NCI-H2196 (cell line): ENCODE results near the gene ALG12.
A peak's percentile ranks its signal among the peaks of the same experiment; 100 is the strongest.

Experiments used
- DNase-seq: peaks from one replicate; lab custom pipeline; 2025; ENCODE audit not compliant: unreplicated experiment; lab: John Stamatoyannopoulos, UW

Gene ALG12

GRCh38 chr22:49947296-49947622 lies 29.0 kb upstream of the ALG12 start:
- no peak for DNase-seq

DNA sequence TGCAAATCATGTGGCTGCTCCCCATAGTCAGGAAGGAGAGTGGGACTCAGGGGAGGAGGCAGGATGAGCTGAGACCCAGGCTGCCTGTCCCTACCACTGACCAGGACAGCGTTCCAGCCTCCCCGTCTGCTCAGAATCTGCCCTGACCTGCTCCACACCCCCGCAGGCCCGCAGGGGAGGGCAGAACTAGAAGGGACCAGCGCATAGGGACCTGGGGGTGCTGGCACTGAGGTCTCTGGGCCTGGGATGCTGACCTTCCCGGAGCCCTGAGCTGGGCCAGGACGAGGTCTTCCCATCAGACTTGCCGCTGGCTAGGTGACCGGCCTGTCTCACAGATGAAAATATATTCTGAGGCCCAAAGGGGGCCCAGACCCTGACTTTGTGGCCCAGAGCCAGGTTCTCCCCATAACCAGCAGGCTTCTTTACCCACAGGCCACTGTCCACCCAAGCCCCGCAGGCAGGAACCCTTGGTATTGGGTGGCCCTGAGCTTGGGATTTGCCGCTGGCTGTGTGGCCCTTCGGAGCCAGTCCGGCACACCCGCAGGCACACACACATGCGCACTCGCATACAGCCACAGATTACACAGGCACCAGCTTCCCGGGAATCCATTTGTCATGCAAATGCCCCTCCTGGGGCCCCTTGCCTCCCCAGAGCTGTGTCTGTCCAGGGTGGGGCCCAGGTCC lies 28.5 kb upstream of the ALG12 start:
- no peak for DNase-seq

DNA sequence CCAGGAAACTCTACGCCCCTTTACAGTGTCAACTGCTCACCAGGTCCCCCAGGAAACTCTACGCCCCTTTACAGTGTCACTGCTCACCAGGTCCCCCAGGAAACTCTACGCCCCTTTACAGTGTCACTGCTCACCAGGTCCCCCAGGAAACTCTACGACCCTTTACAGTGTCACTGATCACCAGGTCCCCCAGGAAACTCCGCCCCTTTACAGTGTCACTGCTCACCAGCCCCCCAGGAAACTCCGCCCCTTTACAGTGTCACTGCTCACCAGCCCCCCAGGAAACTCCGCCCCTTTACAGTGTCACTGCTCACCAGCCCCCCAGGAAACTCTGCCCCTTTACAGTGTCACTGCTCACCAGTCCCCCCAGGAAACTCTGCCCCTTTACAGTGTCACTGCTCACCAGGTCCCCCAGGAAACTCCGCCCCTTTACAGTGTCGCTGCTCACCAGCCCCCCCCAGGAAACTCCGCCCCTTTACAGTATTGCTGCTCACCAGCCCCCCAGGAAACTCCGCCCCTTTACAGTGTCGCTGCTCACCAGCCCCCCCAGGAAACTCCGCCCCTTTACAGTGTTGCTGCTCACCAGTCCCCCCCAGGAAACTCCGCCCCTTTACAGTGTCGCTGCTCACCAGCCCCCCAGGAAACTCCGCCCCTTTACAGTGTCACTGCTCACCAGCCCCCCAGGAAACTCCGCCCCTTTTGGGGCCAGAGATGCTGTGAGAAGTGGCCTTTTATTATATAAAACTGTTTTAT lies 27.0 kb upstream of the ALG12 start:
- DNase-seq, result peak; percentile 85

GRCh38 chr22:49944399-49944891 lies 26.2 kb upstream of the ALG12 start:
- DNase-seq, result no peak

GRCh38 chr22:49943771-49944398 lies 25.6 kb upstream of the ALG12 start:
- no peak for DNase-seq

DNA sequence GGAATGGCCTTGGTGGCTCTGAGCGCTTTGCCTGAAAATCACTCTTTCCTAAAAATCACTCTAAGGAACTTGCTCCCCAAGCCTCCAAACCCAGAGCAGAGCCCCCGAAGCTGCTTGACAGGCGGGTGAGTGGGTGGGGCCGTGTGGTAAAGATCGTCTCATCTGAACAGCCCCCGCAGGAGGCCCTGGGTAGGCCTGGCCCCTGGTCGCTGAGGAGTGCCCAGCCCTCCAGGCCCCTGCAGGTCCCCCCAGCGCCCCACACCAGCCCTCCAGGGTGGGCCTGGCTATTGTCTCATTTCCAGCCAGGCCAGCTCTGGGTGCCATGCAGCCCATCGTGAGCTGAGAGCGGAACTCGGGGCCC lies 25.1 kb upstream of the ALG12 start:
- no peak for DNase-seq

- DNase-seq, result no peak
Measured at GRCh38 chr22:49942565-49943404, 24.5 kb upstream of the ALG12 start.

DNA sequence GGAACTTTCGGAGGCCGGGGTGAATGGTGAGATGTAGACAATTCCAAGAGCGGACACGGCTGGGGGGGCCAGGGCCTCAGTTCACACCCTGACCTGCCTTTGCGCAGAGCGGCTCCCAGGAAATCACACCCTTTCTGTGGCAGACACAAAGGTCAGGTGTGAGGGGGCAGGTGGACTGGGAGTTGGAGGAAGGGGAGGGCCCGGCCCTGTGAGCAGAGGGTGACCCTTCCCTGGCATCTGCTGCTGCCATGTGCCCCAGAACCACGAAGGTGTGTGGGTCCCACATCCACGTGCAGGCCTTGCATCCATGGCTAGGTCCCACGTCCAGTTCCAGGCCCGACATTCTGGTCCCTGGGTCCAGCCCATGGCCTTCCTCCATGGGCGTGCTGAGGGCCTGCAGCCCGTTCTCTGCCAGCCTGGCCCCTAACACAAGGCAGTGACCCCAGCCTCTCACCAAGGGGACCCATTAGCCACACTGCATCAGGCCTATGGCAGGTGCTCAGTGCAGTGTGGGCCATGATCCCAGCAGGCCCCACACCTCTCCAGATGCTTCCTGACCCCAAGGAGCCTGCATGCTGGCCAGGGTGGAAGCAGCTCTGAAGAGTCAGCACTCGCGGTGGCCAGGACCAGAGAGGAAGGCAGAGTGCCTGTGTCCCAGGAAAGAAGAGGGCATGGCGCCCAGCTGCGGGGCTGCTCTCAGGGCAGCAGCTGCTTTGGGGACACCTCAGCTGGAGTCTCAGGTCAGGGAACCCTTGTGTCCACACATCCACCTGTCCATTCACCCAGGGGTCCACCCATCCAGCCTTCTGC lies 23.5 kb upstream of the ALG12 start:
- no peak for DNase-seq

GRCh38 chr22:49938565-49939136 lies 20.4 kb upstream of the ALG12 start:
- DNase-seq, result no peak

DNA sequence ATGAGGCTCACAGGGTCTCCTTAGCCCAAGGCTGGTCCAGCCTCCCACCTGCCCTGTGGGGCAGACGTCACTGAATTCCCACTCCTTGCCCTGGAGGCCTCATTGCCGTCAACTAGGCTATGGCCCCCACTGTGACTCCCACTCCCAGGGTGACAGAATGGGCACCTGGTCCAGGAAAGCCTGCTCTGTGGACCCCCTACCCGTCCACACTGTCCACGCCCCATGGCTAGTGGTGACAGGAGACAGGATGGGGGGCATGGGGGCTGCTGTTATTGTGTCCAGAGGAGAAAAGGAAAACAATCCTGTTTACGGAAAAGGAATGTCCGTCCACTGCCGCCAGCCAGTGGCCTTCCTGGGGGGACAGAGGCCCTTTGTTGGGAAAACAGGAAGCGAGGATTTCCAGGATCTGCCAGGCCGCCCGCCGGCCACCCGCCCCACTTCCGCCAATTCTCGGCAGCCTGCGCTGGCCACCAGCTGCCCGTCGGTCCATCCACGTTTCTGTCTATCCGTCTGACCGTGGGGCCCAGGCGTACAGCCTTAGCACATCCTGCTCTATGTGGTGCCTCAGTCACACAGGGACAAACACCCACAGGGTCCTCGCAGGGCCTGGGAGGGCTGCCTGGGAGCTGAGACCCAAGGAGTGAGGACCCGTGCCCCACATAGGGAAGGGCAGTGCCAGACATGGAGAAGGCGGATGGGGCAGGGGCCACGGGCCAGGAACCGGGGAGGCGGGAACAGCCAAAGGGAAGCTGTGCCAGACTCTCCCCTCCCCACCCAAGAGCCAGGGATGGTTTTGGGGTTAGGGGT lies 19.7 kb upstream of the ALG12 start:
- DNase-seq, result no peak

DNA sequence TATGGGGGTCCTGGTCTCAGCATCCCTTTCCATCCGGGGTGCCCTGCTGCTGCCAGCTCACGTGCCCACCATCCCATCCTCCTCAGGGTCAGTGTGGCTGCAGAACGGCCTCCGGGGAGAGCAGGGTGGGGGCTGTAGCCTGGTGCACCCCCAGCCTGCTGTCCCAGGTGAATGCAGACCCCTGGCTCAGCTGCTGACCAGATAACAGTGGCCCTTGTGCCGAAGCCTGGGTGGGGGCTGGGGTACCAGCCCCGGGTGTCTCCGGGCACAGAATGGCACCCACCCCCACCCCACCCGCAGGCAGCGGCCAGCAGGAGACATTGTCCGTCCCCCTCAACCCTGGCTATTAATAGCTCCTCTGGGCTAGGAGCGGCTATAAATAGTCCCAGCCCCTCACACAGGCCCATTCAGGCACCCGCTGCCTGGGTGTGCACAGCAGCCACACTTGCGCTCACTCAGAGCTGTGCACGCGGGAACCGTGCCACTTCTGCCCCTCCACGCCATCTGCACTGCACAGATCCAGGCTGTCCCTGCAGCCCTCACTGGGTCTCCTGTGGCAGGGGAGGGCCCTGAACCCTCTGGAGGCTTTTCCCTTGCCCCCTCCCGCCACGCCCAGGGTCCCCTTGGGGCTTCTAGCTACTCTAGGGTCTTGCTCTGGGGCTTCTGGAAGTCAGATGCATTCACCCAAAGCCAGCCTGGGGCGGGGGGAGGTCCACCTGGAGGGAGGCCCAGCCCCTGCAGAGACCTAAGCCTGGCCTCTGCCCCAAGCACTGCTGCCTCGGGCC lies 18.9 kb upstream of the ALG12 start:
- no peak for DNase-seq

- peak; percentile 94 for DNase-seq
Measured at GRCh38 chr22:49936018-49936972, 18.1 kb upstream of the ALG12 start.

- DNase-seq, result no peak
Measured at GRCh38 chr22:49935561-49935960, 17.3 kb upstream of the ALG12 start.

- DNase-seq, result peak; percentile 42
Measured at GRCh38 chr22:49934891-49935557, 16.8 kb upstream of the ALG12 start.

GRCh38 chr22:49934160-49934890 lies 16.1 kb upstream of the ALG12 start:
- no peak for DNase-seq
